Stimulated activated naive B cell treated with anti-CD40 and anti-IgM and Interleukin-4, amounts not matched to agents 10 μg/mL and 1 μg/mL and 100 μg/mL, for 72 hours (primary cell): ENCODE measurements around the gene DDC.

Experiments used
- ATAC-seq, 2 donors: fragments of 150-1000 bp; cut with Tn5 transposase; replicated peaks; 2 replicates each; pipeline ENCODE4 v1.10.0; 2021; ENCODE audit warnings: moderate library complexity in 1 of 2
- DNase-seq: peaks from one replicate; pipeline ENCODE4 v3.0.0; 2021
- H3K27ac Mint-ChIP-seq: one replicate; pipeline ENCODE4 v1.8.0; 2022; ENCODE audit warnings: mild to moderate bottlenecking, mixed read lengths
- H3K27me3 Mint-ChIP-seq, 2 donors: one replicate each; pipeline ENCODE4 v1.8.0; 2022; ENCODE audit warnings: mixed read lengths in 2 of 2
- H3K36me3 Mint-ChIP-seq, 2 donors: one replicate each; pipeline ENCODE4 v1.8.0; 2022; ENCODE audit warnings: mixed read lengths in 2 of 2, mild to moderate bottlenecking in 1 of 2
- H3K4me1 Mint-ChIP-seq, 2 donors: one replicate each; pipeline ENCODE4 v1.8.0; 2022; ENCODE audit warnings: mixed read lengths in 2 of 2, mild to moderate bottlenecking in 1 of 2
- H3K4me3 Mint-ChIP-seq, 2 donors: one replicate each; pipeline ENCODE4 v1.8.0; 2022; ENCODE audit warnings: mild to moderate bottlenecking in 2 of 2, mixed read lengths in 2 of 2, moderate library complexity in 1 of 2
- H3K9me3 Mint-ChIP-seq, 2 donors: one replicate each; pipeline ENCODE4 v1.8.0; 2022; ENCODE audit warnings: mixed read lengths in 2 of 2, mild to moderate bottlenecking in 1 of 2

DDC gene

DNA sequence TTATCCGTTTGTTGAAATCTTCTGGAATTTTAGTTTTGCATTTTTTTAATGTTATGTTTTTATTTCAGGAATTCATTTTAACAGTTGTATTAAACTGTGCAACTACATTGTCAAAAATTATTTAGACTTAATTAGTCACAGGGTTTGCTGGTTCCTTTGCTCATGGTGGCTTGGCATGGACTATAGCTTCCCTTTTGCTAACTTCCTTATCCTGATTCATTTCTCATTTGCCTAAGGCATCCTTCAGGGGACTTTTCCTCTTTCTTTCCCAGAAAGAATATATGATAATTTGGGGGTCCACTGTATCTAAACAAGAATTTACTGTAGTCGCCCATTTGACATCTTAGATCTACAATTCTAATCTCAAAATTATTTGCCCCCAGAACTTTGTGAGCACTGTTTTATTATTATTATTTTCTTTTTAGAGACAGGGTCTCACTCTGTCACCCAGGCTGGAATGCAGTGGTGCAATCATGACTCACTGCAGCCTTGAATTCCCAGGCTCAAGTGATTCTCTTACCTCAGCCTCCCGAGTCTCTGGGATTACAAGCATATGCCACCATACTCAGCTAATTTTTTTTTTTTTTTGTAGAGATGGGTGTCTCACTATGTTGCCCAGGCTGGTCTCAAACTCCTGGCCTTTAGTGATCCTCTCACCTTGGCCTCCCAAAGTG, 128.9 kb downstream of the DDC start:
- ATAC-seq (no peak), DNase-seq (no peak)
- Mint-ChIP-seq H3K4me3 (no peak overlapping the region), H3K9me3 (peaks cover 0 to 2% of the 10 kb centered on the region in 2 donors), H3K27ac (no peak overlapping the region), H3K36me3 (peaks cover 25 to 36% of the 10 kb centered on the region in 2 donors), H3K27me3 (no peaks in the 10 kb centered on the region), H3K4me1 (peaks cover 0 to 3% of the 10 kb centered on the region in 2 donors)

DNA sequence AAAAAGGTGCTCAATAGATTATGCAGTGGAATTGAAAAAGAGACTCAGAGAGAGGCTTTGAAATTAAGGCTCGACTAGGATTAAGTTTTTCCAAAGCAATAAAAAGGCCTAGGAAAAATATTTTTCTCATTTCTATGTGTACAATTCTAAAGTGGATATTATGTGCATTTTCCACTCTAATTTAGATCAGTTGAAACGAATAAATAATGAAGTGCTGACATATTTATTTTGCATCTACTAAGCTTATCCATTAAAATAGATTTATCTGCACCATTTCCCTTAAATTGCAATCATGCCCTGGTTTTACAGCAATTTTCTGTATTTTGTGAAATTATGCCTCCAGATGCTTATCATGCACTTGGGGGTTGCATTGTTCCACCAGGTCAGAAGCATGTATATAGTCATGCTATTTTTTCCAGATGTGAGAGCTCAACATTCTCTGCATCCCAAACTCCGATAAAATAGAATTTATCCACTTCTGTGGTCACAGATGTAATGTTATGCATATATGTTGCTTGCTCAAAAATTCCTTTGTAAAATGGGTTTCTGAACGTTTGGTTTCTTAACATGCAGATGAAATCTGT, 133.4 kb downstream of the DDC start:
- ATAC-seq (no peak), DNase-seq (no peak)
- H3K4me1 Mint-ChIP-seq, result peaks cover 0 to 1% of the 10 kb centered on the region in 2 donors
- H3K27ac Mint-ChIP-seq, result no peak overlapping the region
- H3K9me3 Mint-ChIP-seq, result no peaks in the 10 kb centered on the region
- peaks cover 1 to 6% of the 10 kb centered on the region in 2 donors for H3K36me3 Mint-ChIP-seq
- no peak overlapping the region for H3K4me3 Mint-ChIP-seq
- no peaks in the 10 kb centered on the region for H3K27me3 Mint-ChIP-seq

DNA sequence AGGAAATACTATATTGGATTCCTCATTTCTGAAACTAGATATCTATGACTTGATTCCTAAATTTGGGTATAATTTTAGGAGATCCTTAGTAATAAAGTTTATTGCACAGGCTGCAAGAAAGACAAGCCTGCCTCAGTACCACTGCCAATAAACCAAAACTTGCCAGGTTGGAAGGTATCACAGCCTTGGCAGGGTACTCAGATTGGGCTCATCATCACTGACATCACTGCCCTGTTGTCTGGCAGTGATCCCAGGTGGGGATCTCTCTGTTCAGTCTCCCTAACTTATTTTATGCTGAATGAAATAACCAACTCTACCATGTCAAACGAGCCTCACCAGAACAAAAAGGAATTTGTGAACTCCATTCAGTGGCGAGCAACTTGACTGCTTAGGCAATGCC, 133.9 kb downstream of the DDC start:
- Mint-ChIP-seq H3K9me3 (no peaks in the 10 kb centered on the region), H3K27me3 (no peaks in the 10 kb centered on the region), H3K27ac (no peak overlapping the region), H3K4me3 (no peak overlapping the region), H3K4me1 (no peaks in the 10 kb centered on the region), H3K36me3 (peaks cover 0 to 4% of the 10 kb centered on the region in 2 donors)
- no peak for DNase-seq
- no peak for ATAC-seq

DNA sequence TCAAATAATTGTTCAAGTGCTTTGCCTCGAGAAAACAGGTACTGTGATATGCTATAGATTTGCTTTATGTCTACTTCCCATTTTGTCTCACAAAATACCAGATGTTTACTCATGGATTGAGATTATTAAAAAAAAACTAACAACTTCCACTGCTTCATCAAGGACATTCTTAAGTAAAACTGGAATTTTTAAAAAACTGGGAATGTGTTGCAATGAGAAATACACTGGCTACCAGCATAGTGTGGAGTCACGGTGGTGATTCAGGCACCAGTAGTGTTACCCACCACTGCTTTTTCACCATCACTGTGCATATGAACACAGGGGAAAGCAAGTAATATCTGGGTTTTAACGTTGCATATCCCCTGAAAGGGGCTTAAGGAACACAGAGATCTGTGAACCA, 136.3 kb downstream of the DDC start:
- Mint-ChIP-seq H3K27ac (no peak overlapping the region), H3K9me3 (no peaks in the 10 kb centered on the region), H3K4me1 (peaks cover 3 to 5% of the 10 kb centered on the region in 2 donors), H3K36me3 (no peaks in the 10 kb centered on the region), H3K27me3 (no peaks in the 10 kb centered on the region), H3K4me3 (no peak overlapping the region)
- ATAC-seq (no peak), DNase-seq (no peak)

DNA sequence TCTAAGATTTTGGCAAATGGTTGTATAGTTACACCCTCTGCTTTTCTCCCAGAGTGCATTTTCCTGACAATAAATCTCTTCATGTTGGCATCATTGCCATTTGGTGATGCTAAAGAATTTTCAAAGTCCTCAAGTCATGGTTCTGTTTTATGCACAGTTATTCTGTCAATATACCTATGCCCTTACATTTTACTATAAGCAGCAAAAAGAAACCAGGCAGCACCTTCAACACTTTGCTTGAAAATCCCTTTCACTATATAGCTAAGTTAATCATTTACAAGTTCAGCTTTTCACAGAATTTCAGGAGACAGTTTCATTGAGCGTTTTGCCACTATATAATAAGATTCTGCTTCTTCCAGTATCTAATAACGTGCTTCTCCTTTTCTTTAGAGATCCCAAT, 137.7 kb downstream of the DDC start:
- Mint-ChIP-seq H3K9me3 (no peaks in the 10 kb centered on the region), H3K27me3 (no peaks in the 10 kb centered on the region), H3K4me3 (no peak overlapping the region), H3K27ac (no peak overlapping the region), H3K36me3 (no peaks in the 10 kb centered on the region), H3K4me1 (peaks cover 6 to 10% of the 10 kb centered on the region in 2 donors)
- ATAC-seq, result no peak
- no peak for DNase-seq

DNA sequence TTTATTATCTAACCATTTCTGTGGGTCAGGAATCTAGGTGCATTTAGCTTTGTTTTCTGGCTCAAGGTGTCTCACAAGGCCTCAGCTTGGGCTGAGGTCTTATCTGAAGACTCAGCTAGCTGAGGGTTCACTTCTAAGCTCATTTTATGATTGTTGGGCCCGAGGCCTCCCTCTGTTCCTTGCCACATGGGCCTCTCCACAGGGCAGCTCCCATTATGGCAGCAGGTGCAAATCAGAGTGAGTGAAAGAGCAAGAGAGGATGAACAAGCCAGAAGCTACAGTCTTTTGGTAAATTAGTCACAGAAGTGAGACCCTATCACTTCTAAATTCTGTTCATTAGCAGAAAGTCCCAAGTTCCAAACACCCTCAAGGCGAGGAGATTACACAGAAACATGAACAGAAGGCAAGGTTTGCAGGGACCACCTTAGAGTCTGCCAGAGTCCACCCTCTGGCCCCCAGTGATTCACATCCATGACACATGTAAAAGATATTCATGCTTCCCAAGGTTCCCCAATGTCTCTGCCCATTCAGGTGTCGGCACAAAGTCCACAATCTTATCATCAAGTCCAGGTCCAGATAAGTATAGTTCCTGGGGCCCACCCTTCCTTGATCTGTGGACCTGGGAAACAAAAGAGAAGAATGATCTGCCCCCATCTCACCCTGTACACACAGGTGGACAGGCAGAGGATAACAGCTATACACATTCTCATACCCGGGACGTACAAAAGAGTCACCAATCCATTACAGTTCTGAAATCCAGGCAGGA, 138.7 kb downstream of the DDC start:
- ATAC-seq, result no peak
- no peaks in the 10 kb centered on the region for H3K27me3 Mint-ChIP-seq
- no peaks in the 10 kb centered on the region for H3K36me3 Mint-ChIP-seq
- no peak overlapping the region for H3K4me3 Mint-ChIP-seq
- H3K9me3 Mint-ChIP-seq, result no peaks in the 10 kb centered on the region
- peaks cover 6 to 10% of the 10 kb centered on the region in 2 donors for H3K4me1 Mint-ChIP-seq
- DNase-seq, result no peak
- H3K27ac Mint-ChIP-seq, result no peak overlapping the region

DNA sequence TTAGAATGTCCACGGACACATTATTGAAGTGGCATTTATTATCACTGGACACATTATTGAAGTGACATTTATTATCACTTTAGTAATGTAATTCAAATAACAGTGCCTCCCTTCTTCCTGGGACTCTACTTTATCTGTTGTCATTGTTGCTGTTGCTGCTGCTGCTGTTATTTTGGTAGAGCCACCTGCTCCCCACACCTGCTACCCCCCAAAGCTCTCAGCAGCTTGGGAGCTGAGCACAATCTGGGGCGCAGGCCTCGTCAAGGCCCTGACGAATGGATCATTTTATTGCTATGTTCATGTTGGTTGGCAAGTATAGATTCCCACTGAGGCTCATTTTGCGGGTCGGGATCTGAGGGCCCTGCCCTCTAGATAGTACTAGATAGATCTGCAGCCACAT, 139.9 kb downstream of the DDC start:
- H3K36me3 Mint-ChIP-seq, result no peaks in the 10 kb centered on the region

DNA sequence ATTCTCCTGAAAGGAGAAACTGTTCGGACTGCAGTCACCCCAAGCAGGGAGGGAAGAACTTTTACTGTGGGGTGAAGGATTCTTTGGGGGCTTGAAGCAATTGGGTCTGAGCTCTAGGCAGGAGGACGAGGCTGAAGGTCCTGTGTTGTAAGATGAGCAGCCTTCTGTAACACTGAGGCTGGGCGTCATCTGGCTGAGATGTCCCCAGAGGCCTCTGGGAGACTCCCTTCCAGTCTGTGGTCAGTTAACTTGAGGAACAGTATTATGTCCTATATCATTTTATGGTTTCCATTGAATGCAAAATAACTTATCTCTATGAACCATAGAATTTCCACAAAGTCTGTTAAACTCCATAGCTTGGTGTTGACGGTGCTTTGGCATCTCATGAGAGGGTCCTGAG, 141.3 kb downstream of the DDC start:
- peak; percentile 82 to 94 for ATAC-seq
- Mint-ChIP-seq H3K4me1 (peaks cover 6 to 10% of the 10 kb centered on the region in 2 donors), H3K27ac (no peak overlapping the region), H3K9me3 (no peaks in the 10 kb centered on the region), H3K4me3 (no peak overlapping the region), H3K36me3 (no peaks in the 10 kb centered on the region), H3K27me3 (no peaks in the 10 kb centered on the region)
- DNase-seq, result no peak

More for the DNA sequence above, 139.9 kb downstream of the DDC start:
- no peak for DNase-seq
- Mint-ChIP-seq H3K4me1 (peaks cover 6 to 10% of the 10 kb centered on the region in 2 donors), H3K4me3 (no peak overlapping the region), H3K27me3 (no peaks in the 10 kb centered on the region), H3K9me3 (no peaks in the 10 kb centered on the region), H3K27ac (no peak overlapping the region)
- no peak for ATAC-seq

DNA sequence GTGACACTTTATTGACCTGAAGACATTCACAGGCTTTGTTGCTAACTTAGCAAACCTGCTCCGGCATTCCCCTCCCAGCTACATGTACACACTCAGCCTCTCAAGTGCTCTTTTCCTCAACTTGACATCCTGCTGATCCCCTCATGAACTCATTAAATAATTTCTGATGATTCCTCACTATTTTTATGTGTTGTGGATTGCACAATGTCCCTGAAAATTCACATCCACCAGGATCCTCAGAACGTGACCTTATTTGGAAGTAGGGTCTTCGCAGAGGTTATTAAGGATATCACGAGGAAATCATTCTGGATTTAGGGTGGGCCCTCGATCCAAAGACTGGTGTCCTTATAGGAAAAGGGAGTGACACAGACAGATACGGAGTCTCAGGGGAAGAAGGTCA, 142.3 kb downstream of the DDC start:
- peaks cover 11 to 19% of the 10 kb centered on the region in 2 donors for H3K4me1 Mint-ChIP-seq
- no peaks in the 10 kb centered on the region for H3K9me3 Mint-ChIP-seq
- H3K27me3 Mint-ChIP-seq, result no peaks in the 10 kb centered on the region
- DNase-seq (no peak), ATAC-seq (no peak)
- H3K27ac Mint-ChIP-seq, result peak overlapping the region; percentile 20
- H3K36me3 Mint-ChIP-seq, result no peaks in the 10 kb centered on the region
- no peak overlapping the region for H3K4me3 Mint-ChIP-seq

DNA sequence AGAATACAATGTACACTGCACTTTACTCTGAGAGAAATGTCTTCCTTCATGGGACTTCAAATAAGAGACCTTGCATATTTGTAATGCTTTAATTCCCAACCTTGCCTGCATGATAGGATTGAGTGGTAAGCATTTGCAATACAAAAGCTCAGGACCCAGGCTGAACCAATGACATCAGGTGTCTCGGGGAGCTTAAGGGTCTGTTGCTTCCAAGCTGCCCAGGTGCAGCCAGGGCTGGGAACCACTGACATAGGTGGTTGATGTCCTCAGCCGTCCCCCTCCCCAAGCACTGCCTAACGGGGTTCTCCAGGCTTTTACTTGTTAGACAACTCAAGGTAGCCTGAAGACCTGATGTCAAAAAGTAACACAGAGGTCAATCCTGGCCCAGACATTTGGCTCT, 144.2 kb downstream of the DDC start:
- ATAC-seq (no peak), DNase-seq (no peak)
- no peaks in the 10 kb centered on the region for H3K36me3 Mint-ChIP-seq
- no peak overlapping the region for H3K27ac Mint-ChIP-seq
- H3K27me3 Mint-ChIP-seq, result no peaks in the 10 kb centered on the region
- H3K4me3 Mint-ChIP-seq, result no peak overlapping the region
- no peaks in the 10 kb centered on the region for H3K9me3 Mint-ChIP-seq
- H3K4me1 Mint-ChIP-seq, result peaks cover 26 to 37% of the 10 kb centered on the region in 2 donors

DNA sequence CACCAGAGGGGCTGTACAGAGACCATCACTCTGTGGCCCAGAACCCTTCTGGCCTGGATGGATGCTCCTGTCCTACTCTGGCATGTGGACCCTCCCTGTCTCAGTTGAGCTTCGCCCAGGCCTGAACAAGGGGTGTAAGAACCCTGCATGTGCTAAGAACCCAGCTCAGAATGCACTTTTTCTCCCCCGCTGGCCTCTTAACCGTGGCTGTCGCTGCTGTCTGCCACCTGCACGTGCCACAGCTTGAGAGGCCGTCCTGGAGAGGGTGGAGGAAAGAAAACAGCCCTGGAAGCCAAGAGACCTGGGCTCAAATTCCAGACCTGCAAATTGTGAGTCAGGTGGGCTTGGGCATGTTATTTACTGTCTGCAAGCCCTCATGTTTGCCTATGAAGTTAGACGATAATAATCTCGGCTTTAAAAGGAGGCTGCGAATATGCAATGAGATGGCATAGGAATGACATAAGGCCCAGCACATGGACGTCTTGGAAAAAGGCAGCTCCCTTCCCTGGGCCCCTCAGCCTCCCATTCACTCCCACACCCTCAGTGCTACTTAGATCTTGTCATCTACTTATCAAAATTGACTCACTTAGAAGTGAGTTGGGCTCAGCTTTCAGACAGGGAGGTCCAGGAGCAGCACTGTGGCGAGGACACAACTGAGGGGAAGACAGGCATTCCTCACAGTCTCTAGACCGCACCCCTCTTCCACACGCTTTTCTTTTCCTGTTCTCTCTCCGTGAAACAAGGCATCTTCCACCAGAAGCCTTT, 146.5 kb downstream of the DDC start:
- H3K27ac Mint-ChIP-seq, result no peak overlapping the region
- no peak for ATAC-seq
- no peak overlapping the region for H3K4me3 Mint-ChIP-seq
- H3K9me3 Mint-ChIP-seq, result no peaks in the 10 kb centered on the region
- peaks cover 37 to 52% of the 10 kb centered on the region in 2 donors for H3K4me1 Mint-ChIP-seq
- H3K36me3 Mint-ChIP-seq, result no peaks in the 10 kb centered on the region
- DNase-seq, result no peak
- H3K27me3 Mint-ChIP-seq, result no peaks in the 10 kb centered on the region

DNA sequence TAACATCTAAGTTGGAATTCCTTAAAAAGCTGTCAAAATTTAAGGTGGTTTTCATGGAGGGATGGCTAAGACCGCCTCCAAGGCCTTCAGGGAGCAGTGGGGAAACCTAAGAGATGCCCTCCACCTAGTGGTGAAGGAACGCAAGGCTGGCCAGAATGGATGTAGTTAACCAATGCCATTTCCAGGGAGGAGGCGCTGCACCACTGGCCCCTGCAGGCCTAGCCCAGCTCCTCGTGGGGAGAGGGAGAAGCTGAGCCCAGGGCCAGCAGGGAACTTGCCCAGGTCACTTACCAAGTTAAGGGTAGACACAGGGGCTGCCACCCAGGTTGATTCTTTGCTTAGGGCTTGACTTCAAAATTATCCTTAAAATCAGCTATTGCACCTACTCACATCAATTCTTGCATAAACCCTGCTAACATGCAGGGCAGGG, 147.1 kb downstream of the DDC start:
- Mint-ChIP-seq H3K4me1 (peaks cover 39 to 54% of the 10 kb centered on the region in 2 donors), H3K36me3 (no peaks in the 10 kb centered on the region), H3K27me3 (no peaks in the 10 kb centered on the region), H3K9me3 (no peaks in the 10 kb centered on the region), H3K27ac (no peak overlapping the region), H3K4me3 (no peak overlapping the region)
- ATAC-seq (peak; percentile 87 to 88), DNase-seq (peak; percentile 69)

DNA sequence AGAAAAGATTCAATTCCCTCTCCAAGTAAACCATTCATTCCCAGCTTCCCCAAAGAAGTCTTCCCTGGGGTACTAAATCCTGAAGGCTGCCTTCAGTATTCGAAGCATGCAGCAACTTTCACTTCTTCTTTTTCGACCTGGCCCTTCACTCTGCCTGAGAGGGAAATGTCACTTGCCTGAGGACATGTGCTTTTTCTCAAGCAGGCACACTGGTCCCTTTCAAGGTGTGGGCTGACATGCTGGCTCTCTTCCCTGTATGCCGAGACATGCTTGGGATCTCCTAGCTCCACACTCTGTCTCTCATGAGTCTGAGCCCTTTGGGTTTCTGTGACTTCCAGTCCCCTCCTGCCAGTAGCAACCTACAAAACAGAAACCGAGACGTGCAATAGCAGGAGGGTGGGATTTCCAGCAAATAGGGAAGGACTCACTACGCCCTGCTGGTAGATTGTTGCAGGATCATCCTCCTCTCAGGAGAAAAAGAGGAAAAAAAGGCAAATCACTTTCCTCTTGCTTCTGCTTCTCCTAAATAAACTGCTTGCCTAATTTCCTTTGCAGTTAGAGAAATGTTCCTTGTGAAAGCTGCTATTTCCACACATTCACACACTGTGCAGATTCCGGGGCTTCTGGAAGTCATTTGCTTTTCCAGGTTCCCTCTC, 148.6 kb downstream of the DDC start:
- DNase-seq, result no peak
- peak overlapping the region; percentile 72 to 73 for H3K4me3 Mint-ChIP-seq
- H3K27me3 Mint-ChIP-seq, result no peaks in the 10 kb centered on the region
- H3K36me3 Mint-ChIP-seq, result no peaks in the 10 kb centered on the region
- no peaks in the 10 kb centered on the region for H3K9me3 Mint-ChIP-seq
- H3K4me1 Mint-ChIP-seq, result peaks cover 50 to 69% of the 10 kb centered on the region in 2 donors
- ATAC-seq, result peak; percentile 74 to 79
- H3K27ac Mint-ChIP-seq, result peak overlapping the region; percentile 88

DNA sequence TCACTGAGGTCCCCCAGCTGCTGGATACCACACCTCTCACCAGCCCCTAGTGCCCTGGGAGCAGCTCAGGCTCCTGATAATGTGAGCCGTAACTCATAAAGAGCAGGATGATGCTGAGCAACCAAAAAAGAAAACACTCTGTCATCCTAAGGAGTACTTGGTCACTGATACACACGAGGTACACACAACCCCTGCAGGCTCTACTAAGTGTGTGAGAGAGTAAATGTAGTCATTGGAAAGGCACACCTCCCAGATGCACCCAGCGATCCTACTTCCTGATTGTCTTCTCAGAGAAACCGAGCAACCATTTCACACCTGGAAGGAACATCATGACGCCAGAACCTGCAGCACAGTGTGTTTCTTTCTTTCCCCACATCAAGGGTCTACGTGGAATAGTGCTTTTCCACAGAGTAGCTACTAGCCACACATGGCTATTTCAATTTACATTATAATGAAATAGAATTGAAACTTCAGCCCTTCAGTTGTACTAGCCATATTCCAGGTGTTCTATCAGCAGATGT, 149.3 kb downstream of the DDC start:
- ATAC-seq (no peak), DNase-seq (no peak)
- Mint-ChIP-seq H3K27me3 (no peaks in the 10 kb centered on the region), H3K4me3 (no peak overlapping the region), H3K27ac (peak overlapping the region; percentile 37), H3K36me3 (no peaks in the 10 kb centered on the region), H3K9me3 (no peaks in the 10 kb centered on the region), H3K4me1 (peaks cover 57 to 76% of the 10 kb centered on the region in 2 donors)
